Ishikawa (cell line): Measurements from ENCODE around the gene ITIH1.

Experiments used
- CEBPB ChIP-seq: IDR thresholded peaks from 2 replicates; pipeline ENCODE4 v1.6.1; 2012
- CREB1 ChIP-seq: IDR thresholded peaks from 2 replicates; pipeline ENCODE4 v1.6.1; 2012; ENCODE audit warnings: low read depth
- EGR1 ChIP-seq: IDR thresholded peaks from 2 replicates; pipeline ENCODE4 v1.6.1; 2012
- EP300 ChIP-seq: IDR thresholded peaks from 2 replicates; pipeline ENCODE4 v1.6.1; 2012; ENCODE audit warnings: borderline replicate concordance
- FOXM1 ChIP-seq: IDR thresholded peaks from 2 replicates; pipeline ENCODE4 v1.6.1; 2012; ENCODE audit warnings: low read depth, borderline replicate concordance
- MAX ChIP-seq: IDR thresholded peaks from 2 replicates; pipeline ENCODE4 v1.6.1; 2012
- NFIC ChIP-seq: IDR thresholded peaks from 2 replicates; pipeline ENCODE4 v1.6.1; 2012
- RAD21 ChIP-seq: IDR thresholded peaks from 2 replicates; pipeline ENCODE4 v1.6.1; 2012; ENCODE audit warnings: low read depth
- TAF1 ChIP-seq: IDR thresholded peaks from 2 replicates; pipeline ENCODE4 v1.6.1; 2012; ENCODE audit warnings: low read depth, mild to moderate bottlenecking
- TCF12 ChIP-seq: IDR thresholded peaks from 2 replicates; pipeline ENCODE4 v1.6.1; 2012; ENCODE audit warnings: low read depth
- TEAD4 ChIP-seq: IDR thresholded peaks from 2 replicates; pipeline ENCODE4 v1.6.1; 2012
- YY1 ChIP-seq: IDR thresholded peaks from 2 replicates; pipeline ENCODE4 v1.6.1; 2012; ENCODE audit warnings: low read depth
- ZBTB7A ChIP-seq: IDR thresholded peaks from 2 replicates; pipeline ENCODE4 v1.6.1; 2012; ENCODE audit warnings: low read depth
- TF ChIP-seq, protein P1 (sequence below): IDR thresholded peaks from 2 replicates; pipeline ENCODE4 v1.6.1; 2012; ENCODE audit warnings: low read depth, mild to moderate bottlenecking
- TF ChIP-seq, protein P2 (sequence below): IDR thresholded peaks from 2 replicates; pipeline ENCODE4 v1.6.1; 2012

The ITIH1 gene

DNA sequence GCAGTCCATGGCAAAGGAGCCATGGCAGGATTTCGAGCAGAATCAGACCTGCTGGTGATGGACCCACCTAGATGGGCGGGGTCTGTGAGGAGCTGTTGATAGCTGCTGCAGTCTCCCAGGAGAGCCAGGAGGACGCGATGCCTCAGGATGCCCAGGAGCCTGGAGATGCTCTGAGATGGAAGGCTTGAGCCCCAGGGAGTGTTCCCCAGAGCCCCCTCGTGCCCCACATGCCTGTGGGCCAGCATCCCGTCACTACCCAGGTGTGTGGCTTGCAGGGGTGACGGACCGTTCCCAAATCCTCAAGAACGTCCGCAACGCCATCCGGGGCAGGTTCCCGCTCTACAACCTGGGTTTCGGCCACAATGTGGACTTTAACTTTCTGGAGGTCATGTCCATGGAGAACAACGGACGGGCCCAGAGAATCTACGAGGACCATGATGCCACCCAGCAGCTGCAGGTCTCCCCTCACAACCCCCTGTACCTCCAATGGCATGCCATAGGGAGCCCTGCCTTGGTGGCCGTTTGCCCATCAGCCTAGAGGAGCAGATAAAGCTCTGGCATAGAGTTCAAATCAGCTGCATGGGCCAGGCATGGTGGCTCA is 6.7 kb downstream of the ITIH1 start:
- TF ChIP-seq RAD21 (no peak), CEBPB (no peak), MAX (no peak), TCF12 (no peak), YY1 (no peak), EGR1 (no peak), FOXM1 (no peak), CREB1 (no peak), TEAD4 (no peak), ZBTB7A (no peak), NFIC (no peak), TAF1 (no peak), EP300 (no peak)
- TF ChIP-seq, protein P1, sequence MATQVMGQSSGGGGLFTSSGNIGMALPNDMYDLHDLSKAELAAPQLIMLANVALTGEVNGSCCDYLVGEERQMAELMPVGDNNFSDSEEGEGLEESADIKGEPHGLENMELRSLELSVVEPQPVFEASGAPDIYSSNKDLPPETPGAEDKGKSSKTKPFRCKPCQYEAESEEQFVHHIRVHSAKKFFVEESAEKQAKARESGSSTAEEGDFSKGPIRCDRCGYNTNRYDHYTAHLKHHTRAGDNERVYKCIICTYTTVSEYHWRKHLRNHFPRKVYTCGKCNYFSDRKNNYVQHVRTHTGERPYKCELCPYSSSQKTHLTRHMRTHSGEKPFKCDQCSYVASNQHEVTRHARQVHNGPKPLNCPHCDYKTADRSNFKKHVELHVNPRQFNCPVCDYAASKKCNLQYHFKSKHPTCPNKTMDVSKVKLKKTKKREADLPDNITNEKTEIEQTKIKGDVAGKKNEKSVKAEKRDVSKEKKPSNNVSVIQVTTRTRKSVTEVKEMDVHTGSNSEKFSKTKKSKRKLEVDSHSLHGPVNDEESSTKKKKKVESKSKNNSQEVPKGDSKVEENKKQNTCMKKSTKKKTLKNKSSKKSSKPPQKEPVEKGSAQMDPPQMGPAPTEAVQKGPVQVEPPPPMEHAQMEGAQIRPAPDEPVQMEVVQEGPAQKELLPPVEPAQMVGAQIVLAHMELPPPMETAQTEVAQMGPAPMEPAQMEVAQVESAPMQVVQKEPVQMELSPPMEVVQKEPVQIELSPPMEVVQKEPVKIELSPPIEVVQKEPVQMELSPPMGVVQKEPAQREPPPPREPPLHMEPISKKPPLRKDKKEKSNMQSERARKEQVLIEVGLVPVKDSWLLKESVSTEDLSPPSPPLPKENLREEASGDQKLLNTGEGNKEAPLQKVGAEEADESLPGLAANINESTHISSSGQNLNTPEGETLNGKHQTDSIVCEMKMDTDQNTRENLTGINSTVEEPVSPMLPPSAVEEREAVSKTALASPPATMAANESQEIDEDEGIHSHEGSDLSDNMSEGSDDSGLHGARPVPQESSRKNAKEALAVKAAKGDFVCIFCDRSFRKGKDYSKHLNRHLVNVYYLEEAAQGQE, result no peak
- TF ChIP-seq, protein P2, sequence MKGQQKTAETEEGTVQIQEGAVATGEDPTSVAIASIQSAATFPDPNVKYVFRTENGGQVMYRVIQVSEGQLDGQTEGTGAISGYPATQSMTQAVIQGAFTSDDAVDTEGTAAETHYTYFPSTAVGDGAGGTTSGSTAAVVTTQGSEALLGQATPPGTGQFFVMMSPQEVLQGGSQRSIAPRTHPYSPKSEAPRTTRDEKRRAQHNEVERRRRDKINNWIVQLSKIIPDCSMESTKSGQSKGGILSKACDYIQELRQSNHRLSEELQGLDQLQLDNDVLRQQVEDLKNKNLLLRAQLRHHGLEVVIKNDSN, result no peak

DNA sequence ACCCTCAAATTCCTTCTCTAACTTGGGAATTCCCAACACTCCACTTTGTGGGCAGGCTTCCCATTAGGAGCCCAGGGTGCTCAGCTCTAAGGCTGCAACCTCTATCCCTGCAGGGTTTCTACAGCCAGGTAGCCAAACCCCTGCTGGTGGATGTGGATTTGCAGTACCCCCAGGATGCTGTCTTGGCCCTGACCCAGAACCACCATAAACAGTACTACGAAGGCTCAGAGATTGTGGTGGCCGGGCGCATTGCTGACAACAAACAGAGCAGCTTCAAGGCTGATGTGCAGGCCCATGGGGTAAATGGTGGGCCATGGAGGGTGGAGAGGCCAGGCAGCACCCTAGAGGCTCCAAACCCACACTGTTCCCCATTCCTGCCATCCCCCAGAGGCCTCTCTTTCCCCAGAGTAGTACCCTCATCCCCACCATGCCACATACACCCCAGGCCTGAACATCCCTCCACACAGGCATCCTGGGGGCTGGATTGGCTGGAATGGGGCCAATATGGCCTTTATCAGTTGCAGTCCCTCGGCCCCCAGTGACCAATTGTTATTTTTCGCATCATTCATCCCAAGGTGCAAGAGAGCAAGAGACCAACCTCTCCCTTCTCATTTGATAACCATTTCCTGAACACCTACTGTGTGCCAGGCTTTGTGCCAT is 7.7 kb downstream of the ITIH1 start:
- TF ChIP-seq YY1 (no peak), TEAD4 (no peak), TCF12 (no peak), MAX (no peak), EP300 (no peak), NFIC (no peak), CEBPB (no peak)

GRCh38 chr3:52786330-52787215 is 9.2 kb downstream of the ITIH1 start:
- TF ChIP-seq NFIC (no peak), FOXM1 (no peak), EGR1 (no peak), TCF12 (no peak), YY1 (no peak)
- TF ChIP-seq, protein P1, result no peak

- no peak for TF ChIP-seq MAX
Measured at GRCh38 chr3:52787246-52787645, 9.8 kb downstream of the ITIH1 start.

- TF ChIP-seq YY1, result no peak
- TF ChIP-seq MAX, result no peak
- TF ChIP-seq ZBTB7A, result no peak
- TF ChIP-seq EGR1, result no peak
- TF ChIP-seq, protein P2, result no peak
- TF ChIP-seq NFIC, result no peak
- TF ChIP-seq CEBPB, result no peak
- TF ChIP-seq TEAD4, result no peak
- no peak for TF ChIP-seq FOXM1
- TF ChIP-seq CREB1, result no peak
- TF ChIP-seq, protein P1, result no peak
- TF ChIP-seq EP300, result no peak
- no peak for TF ChIP-seq TCF12
- no peak for TF ChIP-seq RAD21
- no peak for TF ChIP-seq TAF1
Measured at GRCh38 chr3:52787672-52788625, 10.6 kb downstream of the ITIH1 start.
